ENCODE data around the gene IRAK4. TPM values are rescaled to one million over a fixed set of nuclear protein-coding genes. Genes with fewer than 3 reads are reported as not detected.

The IRAK4 gene
- total RNA-seq, 2 donors from 2014 or later = 17.3 to 18.6 TPM

- TF ChIP-seq CTCF (IDR thresholded peaks at IDR 0.05) = no peak
- no peak for DNase-seq
- intact Hi-C loops (cut with DNase I) = no loop called here
- H3K9ac ChIP-seq (ENCODE audit: low read depth in 2 of 2, low read length in 2 of 2) = no peak overlapping the region
- no peaks in the 10 kb centered on the region for H3K36me3 ChIP-seq
- H3K9me3 ChIP-seq = no peaks in the 10 kb centered on the region
- H3K27ac ChIP-seq = no peak overlapping the region
- no peaks in the 10 kb centered on the region for H3K27me3 ChIP-seq
- H3K4me1 ChIP-seq = no peaks in the 10 kb centered on the region
- no peak overlapping the region for H3K4me3 ChIP-seq
Measured at GRCh38 chr12:43728698-43729097, 30.1 kb upstream of the IRAK4 start.

- no peak overlapping the region for H3K9ac ChIP-seq (ENCODE audit: low read depth in 2 of 2, low read length in 2 of 2)
- H3K9me3 ChIP-seq = no peaks in the 10 kb centered on the region
- no peak for TF ChIP-seq CTCF (IDR thresholded peaks at IDR 0.05)
- H3K4me1 ChIP-seq = no peaks in the 10 kb centered on the region
- H3K27me3 ChIP-seq = no peaks in the 10 kb centered on the region
- H3K27ac ChIP-seq = no peak overlapping the region
- no peaks in the 10 kb centered on the region for H3K36me3 ChIP-seq
- intact Hi-C loops (cut with DNase I) = no loop called here
- H3K4me3 ChIP-seq = no peak overlapping the region
- no peak for DNase-seq
Measured at GRCh38 chr12:43730283-43730682, 28.5 kb upstream of the IRAK4 start.

- intact Hi-C loops (cut with DNase I) = no loop called here
- Histone ChIP-seq H3K4me3 (no peak overlapping the region), H3K27me3 (no peaks in the 10 kb centered on the region), H3K9ac (ENCODE audit: low read depth in 2 of 2, low read length in 2 of 2) (no peak overlapping the region), H3K9me3 (no peaks in the 10 kb centered on the region), H3K27ac (no peak overlapping the region), H3K36me3 (peaks cover 7% of the 10 kb centered on the region), H3K4me1 (no peaks in the 10 kb centered on the region)
- no peak for DNase-seq
- no peak for TF ChIP-seq CTCF (IDR thresholded peaks at IDR 0.05)
Measured at GRCh38 chr12:43733687-43734086, 25.1 kb upstream of the IRAK4 start.

DNA sequence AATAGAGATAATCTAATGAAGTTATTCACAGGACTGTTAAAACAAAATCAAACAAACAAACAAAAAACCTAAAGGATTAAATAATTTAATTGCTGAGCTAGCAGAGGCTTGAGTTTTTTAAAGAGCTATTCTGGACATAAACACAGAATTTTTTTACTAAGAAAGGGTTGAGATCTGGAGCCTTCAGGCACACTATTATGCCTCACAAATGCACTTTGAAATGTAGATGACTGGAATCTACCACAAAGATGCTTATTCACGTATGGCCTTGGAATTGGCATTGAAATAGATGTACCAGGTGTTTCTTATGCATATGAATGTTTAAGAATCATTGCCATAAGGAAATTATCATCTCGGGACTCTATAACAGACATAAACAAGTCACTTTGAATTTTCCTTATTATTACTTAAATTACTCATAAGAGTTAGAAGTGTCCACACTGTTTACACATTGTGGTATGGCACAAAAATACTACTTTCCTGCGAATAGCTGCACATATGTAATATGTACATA, 21.8 kb upstream of the IRAK4 start:
- peaks cover 7% of the 10 kb centered on the region for H3K36me3 ChIP-seq
- no peaks in the 10 kb centered on the region for H3K9me3 ChIP-seq
- TF ChIP-seq CTCF (IDR thresholded peaks at IDR 0.05) = no peak
- H3K27me3 ChIP-seq = no peaks in the 10 kb centered on the region
- no peak overlapping the region for H3K27ac ChIP-seq
- no peak overlapping the region for H3K9ac ChIP-seq (ENCODE audit: low read depth in 2 of 2, low read length in 2 of 2)
- DNase-seq = no peak
- intact Hi-C loops (cut with DNase I) = no loop called here
- H3K4me3 ChIP-seq = no peak overlapping the region
- no peaks in the 10 kb centered on the region for H3K4me1 ChIP-seq

GRCh38 chr12:43737646-43738045, 21.1 kb upstream of the IRAK4 start:
- H3K9me3 ChIP-seq = no peaks in the 10 kb centered on the region
- H3K27me3 ChIP-seq = no peaks in the 10 kb centered on the region
- H3K36me3 ChIP-seq = peaks cover 7% of the 10 kb centered on the region
- no peak overlapping the region for H3K9ac ChIP-seq (ENCODE audit: low read depth in 2 of 2, low read length in 2 of 2)
- H3K27ac ChIP-seq = no peak overlapping the region
- no peak for DNase-seq
- no peak for TF ChIP-seq CTCF (IDR thresholded peaks at IDR 0.05)
- no peaks in the 10 kb centered on the region for H3K4me1 ChIP-seq
- intact Hi-C loops (cut with DNase I) = no loop called here
- H3K4me3 ChIP-seq = no peak overlapping the region
